ENCODE measurements around the gene KDM4C. TPM values are rescaled to one million over a fixed set of nuclear protein-coding genes. Genes with fewer than 3 reads are reported as not detected.

The KDM4C gene
- polyA plus RNA-seq, 4 donors: 12.6 to 27.3 (median 18.9) TPM

GRCh38 chr9:6905850-6906375 lies 148.1 kb downstream of the KDM4C start:
- no peak overlapping the region for H3K4me3 ChIP-seq (ENCODE audit: low read depth in 1 of 3, low read length in 3 of 3)
- no peak overlapping the region for H3K27ac ChIP-seq (ENCODE audit: low read depth in 1 of 3, low read length in 2 of 3)
- H3K36me3 ChIP-seq (ENCODE audit: control insufficient read depth in 3 of 3, insufficient read depth in 2 of 3, low read depth in 1 of 3, low read length in 3 of 3): peaks cover 0 to 5% (median 2%) of the 10 kb centered on the region in 3 donors
- H3K4me1 ChIP-seq (ENCODE audit: control insufficient read depth in 3 of 3, insufficient read depth in 2 of 3, low read depth in 1 of 3, low read length in 2 of 3): peaks cover 0 to 9% (median 5%) of the 10 kb centered on the region in 3 donors
- H3K9me3 ChIP-seq (ENCODE audit: control insufficient read depth in 2 of 2, insufficient read depth in 1 of 2, low read depth in 1 of 2, low read length in 1 of 2): no peaks in the 10 kb centered on the region
- DNase-seq: no peak
- FAIRE-seq: no peak
- 82 to 85% (median 83%) methylated on average over 6 of the region's 6 CpGs for WGBS, 3 donors
- H3K27me3 ChIP-seq (ENCODE audit: control insufficient read depth in 3 of 3, insufficient read depth in 3 of 3, low read length in 3 of 3): no peaks in the 10 kb centered on the region

DNA sequence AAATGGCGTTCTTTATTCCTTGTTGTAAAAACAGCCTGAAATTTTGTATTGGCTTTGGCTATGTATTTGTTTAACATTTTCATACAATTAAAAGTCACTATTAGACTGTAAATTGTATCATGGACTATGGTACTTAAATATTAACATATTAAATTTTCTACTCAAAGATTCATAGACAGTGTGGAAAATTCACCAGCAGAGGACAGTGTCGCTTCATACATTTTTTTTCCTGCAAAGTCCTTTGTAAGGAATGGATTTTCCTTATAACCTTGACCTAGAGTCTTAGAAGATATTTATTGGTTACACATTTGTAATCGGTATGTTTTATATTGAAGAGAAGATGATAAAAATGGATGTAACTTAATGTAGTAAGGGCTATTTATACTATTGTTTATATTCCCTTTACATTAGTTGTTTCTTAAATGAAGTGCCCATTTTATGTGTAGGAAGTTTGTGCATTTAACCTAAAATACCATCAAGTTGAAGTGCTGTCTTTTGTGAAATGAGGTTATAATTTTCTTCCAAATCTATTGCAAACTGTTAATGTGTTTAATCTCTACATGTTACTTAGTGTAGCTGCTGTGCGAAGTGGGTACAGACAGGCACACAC lies 150.1 kb downstream of the KDM4C start:
- H3K27me3 ChIP-seq (ENCODE audit: control insufficient read depth in 3 of 3, insufficient read depth in 3 of 3, low read length in 3 of 3): no peaks in the 10 kb centered on the region
- H3K9me3 ChIP-seq (ENCODE audit: control insufficient read depth in 2 of 2, insufficient read depth in 1 of 2, low read depth in 1 of 2, low read length in 1 of 2): no peaks in the 10 kb centered on the region
- H3K27ac ChIP-seq (ENCODE audit: low read depth in 1 of 3, low read length in 2 of 3): no peak overlapping the region
- WGBS, 3 donors: 66 to 82% (median 72%) methylated on average over 4 of the region's 4 CpGs
- no peak for FAIRE-seq
- H3K4me1 ChIP-seq (ENCODE audit: control insufficient read depth in 3 of 3, insufficient read depth in 2 of 3, low read depth in 1 of 3, low read length in 2 of 3): no peaks in the 10 kb centered on the region
- H3K36me3 ChIP-seq (ENCODE audit: control insufficient read depth in 3 of 3, insufficient read depth in 2 of 3, low read depth in 1 of 3, low read length in 3 of 3): peaks cover 0 to 5% (median 2%) of the 10 kb centered on the region in 3 donors
- H3K4me3 ChIP-seq (ENCODE audit: low read depth in 1 of 3, low read length in 3 of 3): no peak overlapping the region
- DNase-seq: peak; percentile 38 to 44

GRCh38 chr9:6909181-6909580 lies 151.4 kb downstream of the KDM4C start:
- Histone ChIP-seq H3K27ac (ENCODE audit: low read depth in 1 of 3, low read length in 2 of 3) (no peak overlapping the region), H3K27me3 (ENCODE audit: control insufficient read depth in 3 of 3, insufficient read depth in 3 of 3, low read length in 3 of 3) (no peaks in the 10 kb centered on the region), H3K36me3 (ENCODE audit: control insufficient read depth in 3 of 3, insufficient read depth in 2 of 3, low read depth in 1 of 3, low read length in 3 of 3) (peaks cover 0 to 2% (median 2%) of the 10 kb centered on the region in 3 donors), H3K9me3 (ENCODE audit: control insufficient read depth in 2 of 2, insufficient read depth in 1 of 2, low read depth in 1 of 2, low read length in 1 of 2) (no peaks in the 10 kb centered on the region), H3K4me3 (ENCODE audit: low read depth in 1 of 3, low read length in 3 of 3) (no peak overlapping the region), H3K4me1 (ENCODE audit: control insufficient read depth in 3 of 3, insufficient read depth in 2 of 3, low read depth in 1 of 3, low read length in 2 of 3) (no peaks in the 10 kb centered on the region)
- FAIRE-seq (no peak), DNase-seq (no peak)
- WGBS, 3 donors: 77 to 96% (median 90%) methylated on average over 1 of the region's 1 CpG

GRCh38 chr9:6910032-6910431 lies 152.3 kb downstream of the KDM4C start:
- Histone ChIP-seq H3K27me3 (ENCODE audit: control insufficient read depth in 3 of 3, insufficient read depth in 3 of 3, low read length in 3 of 3) (no peaks in the 10 kb centered on the region), H3K36me3 (ENCODE audit: control insufficient read depth in 3 of 3, insufficient read depth in 2 of 3, low read depth in 1 of 3, low read length in 3 of 3) (peaks cover 0 to 2% (median 2%) of the 10 kb centered on the region in 3 donors), H3K9me3 (ENCODE audit: control insufficient read depth in 2 of 2, insufficient read depth in 1 of 2, low read depth in 1 of 2, low read length in 1 of 2) (no peaks in the 10 kb centered on the region), H3K27ac (ENCODE audit: low read depth in 1 of 3, low read length in 2 of 3) (no peak overlapping the region), H3K4me3 (ENCODE audit: low read depth in 1 of 3, low read length in 3 of 3) (no peak overlapping the region), H3K4me1 (ENCODE audit: control insufficient read depth in 3 of 3, insufficient read depth in 2 of 3, low read depth in 1 of 3, low read length in 2 of 3) (no peaks in the 10 kb centered on the region)
- WGBS, 3 donors: 50 to 51% (median 51%) methylated on average over 2 of the region's 2 CpGs
- DNase-seq (no peak), FAIRE-seq (no peak)

GRCh38 chr9:6910497-6910896 lies 152.7 kb downstream of the KDM4C start:
- WGBS, 3 donors: 85 to 90% (median 86%) methylated on average over 3 of the region's 3 CpGs
- DNase-seq (no peak), FAIRE-seq (no peak)
- Histone ChIP-seq H3K27ac (ENCODE audit: low read depth in 1 of 3, low read length in 2 of 3) (no peak overlapping the region), H3K27me3 (ENCODE audit: control insufficient read depth in 3 of 3, insufficient read depth in 3 of 3, low read length in 3 of 3) (no peaks in the 10 kb centered on the region), H3K4me1 (ENCODE audit: control insufficient read depth in 3 of 3, insufficient read depth in 2 of 3, low read depth in 1 of 3, low read length in 2 of 3) (no peaks in the 10 kb centered on the region), H3K9me3 (ENCODE audit: control insufficient read depth in 2 of 2, insufficient read depth in 1 of 2, low read depth in 1 of 2, low read length in 1 of 2) (no peaks in the 10 kb centered on the region), H3K4me3 (ENCODE audit: low read depth in 1 of 3, low read length in 3 of 3) (no peak overlapping the region), H3K36me3 (ENCODE audit: control insufficient read depth in 3 of 3, insufficient read depth in 2 of 3, low read depth in 1 of 3, low read length in 3 of 3) (peaks cover 0 to 2% (median 0%) of the 10 kb centered on the region in 3 donors)

- Histone ChIP-seq H3K9me3 (ENCODE audit: control insufficient read depth in 2 of 2, insufficient read depth in 1 of 2, low read depth in 1 of 2, low read length in 1 of 2) (no peaks in the 10 kb centered on the region), H3K36me3 (ENCODE audit: control insufficient read depth in 3 of 3, insufficient read depth in 2 of 3, low read depth in 1 of 3, low read length in 3 of 3) (peaks cover 0 to 2% (median 0%) of the 10 kb centered on the region in 3 donors), H3K4me3 (ENCODE audit: low read depth in 1 of 3, low read length in 3 of 3) (no peak overlapping the region), H3K4me1 (ENCODE audit: control insufficient read depth in 3 of 3, insufficient read depth in 2 of 3, low read depth in 1 of 3, low read length in 2 of 3) (no peaks in the 10 kb centered on the region), H3K27ac (ENCODE audit: low read depth in 1 of 3, low read length in 2 of 3) (no peak overlapping the region), H3K27me3 (ENCODE audit: control insufficient read depth in 3 of 3, insufficient read depth in 3 of 3, low read length in 3 of 3) (no peaks in the 10 kb centered on the region)
- DNase-seq (no peak), FAIRE-seq (no peak)
- 80 to 94% (median 82%) methylated on average over 3 of the region's 3 CpGs for WGBS, 3 donors
Measured at GRCh38 chr9:6911901-6912638, 154.3 kb downstream of the KDM4C start.

- FAIRE-seq (no peak), DNase-seq (no peak)
- Histone ChIP-seq H3K36me3 (ENCODE audit: control insufficient read depth in 3 of 3, insufficient read depth in 2 of 3, low read depth in 1 of 3, low read length in 3 of 3) (no peaks in the 10 kb centered on the region), H3K9me3 (ENCODE audit: control insufficient read depth in 2 of 2, insufficient read depth in 1 of 2, low read depth in 1 of 2, low read length in 1 of 2) (peaks cover 0 to 4% of the 10 kb centered on the region in 2 donors), H3K4me3 (ENCODE audit: low read depth in 1 of 3, low read length in 3 of 3) (no peak overlapping the region), H3K27ac (ENCODE audit: low read depth in 1 of 3, low read length in 2 of 3) (no peak overlapping the region), H3K4me1 (ENCODE audit: control insufficient read depth in 3 of 3, insufficient read depth in 2 of 3, low read depth in 1 of 3, low read length in 2 of 3) (no peaks in the 10 kb centered on the region), H3K27me3 (ENCODE audit: control insufficient read depth in 3 of 3, insufficient read depth in 3 of 3, low read length in 3 of 3) (no peaks in the 10 kb centered on the region)
- 87 to 94% (median 94%) methylated on average over 4 of the region's 4 CpGs for WGBS, 3 donors
Measured at GRCh38 chr9:6915635-6916034, 157.9 kb downstream of the KDM4C start.

DNA sequence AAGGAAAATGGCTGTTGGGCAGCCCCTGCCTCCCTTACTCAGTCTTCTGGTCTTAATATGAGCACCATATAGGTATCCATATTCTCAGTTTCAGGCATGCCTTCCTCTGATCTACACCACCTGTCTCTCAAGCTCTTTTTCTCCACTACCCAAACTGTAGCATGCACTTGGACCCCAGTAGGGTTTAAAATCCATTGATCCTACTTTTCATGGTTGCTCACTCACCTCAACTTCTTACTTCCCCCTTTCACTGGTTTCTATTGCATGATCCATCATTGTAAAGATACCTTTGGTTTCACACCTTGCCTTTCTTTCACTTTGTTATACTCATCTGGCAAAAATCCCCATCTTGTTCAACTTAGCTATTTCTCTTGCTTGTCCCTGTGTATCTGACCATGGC lies 159.4 kb downstream of the KDM4C start:
- Histone ChIP-seq H3K27ac (ENCODE audit: low read depth in 1 of 3, low read length in 2 of 3) (no peak overlapping the region), H3K36me3 (ENCODE audit: control insufficient read depth in 3 of 3, insufficient read depth in 2 of 3, low read depth in 1 of 3, low read length in 3 of 3) (peaks cover 0 to 2% (median 0%) of the 10 kb centered on the region in 3 donors), H3K4me3 (ENCODE audit: low read depth in 1 of 3, low read length in 3 of 3) (no peak overlapping the region), H3K4me1 (ENCODE audit: control insufficient read depth in 3 of 3, insufficient read depth in 2 of 3, low read depth in 1 of 3, low read length in 2 of 3) (no peaks in the 10 kb centered on the region), H3K27me3 (ENCODE audit: control insufficient read depth in 3 of 3, insufficient read depth in 3 of 3, low read length in 3 of 3) (no peaks in the 10 kb centered on the region), H3K9me3 (ENCODE audit: control insufficient read depth in 2 of 2, insufficient read depth in 1 of 2, low read depth in 1 of 2, low read length in 1 of 2) (peaks cover 0 to 4% of the 10 kb centered on the region in 2 donors)
- no peak for DNase-seq
- no peak for FAIRE-seq
